Right ventricle myocardium superior (tissue), 1 donor: Measurements from ENCODE around the gene PTPN7. TPM values are rescaled to one million over a fixed set of nuclear protein-coding genes. Genes with fewer than 3 reads are reported as not detected.
"Not testable (repeated sequence)": the region's sequence is repeated elsewhere in the genome, so short reads cannot be mapped to it uniquely, and the experiment has no call there.

Source experiments
- ATAC-seq: fragments of 200-7000 bp; cut with Tn5 transposase; one replicate; pipeline ENCODE4 v1.9.1; 2020; ENCODE audit warnings: mild to moderate bottlenecking; ENCODE audit not compliant: poor library complexity
- DNase-seq: peaks from one replicate; pipeline ENCODE4 v3.0.0-alpha.2; 2020
- intact Hi-C: fragments of 100-400 bp; cut with DNase I; formaldehyde crosslinking; loops from one replicate; pipeline ENCODE4 v1.11.2; 2022
- total RNA-seq: library from RNA; stranded (reverse); fragmentation: NEBNext Ultra II Directional; extraction: Animal tissue kit (Norgen Biotek cat#: 25700); gene quantifications from one replicate; pipeline ENCODE4 v1.2.1, GENCODE V29; 2021
- donor health status: DM: no; HTN: yes; CAD: no; lungs with severe emphysema.

Gene PTPN7
- total RNA-seq, 1 donor from 2014 or later: 0.27 TPM

GRCh38 chr1:202158810-202159533 lies 1.4 kb downstream of the PTPN7 start:
- intact Hi-C loops: no loop called here
- ATAC-seq (no peak), DNase-seq (no peak)

GRCh38 chr1:202157945-202158344 lies 2.5 kb downstream of the PTPN7 start:
- intact Hi-C loops: no loop called here
- no peak for ATAC-seq

GRCh38 chr1:202156590-202156989 lies 3.8 kb downstream of the PTPN7 start:
- ATAC-seq (no peak), DNase-seq (no peak)
- intact Hi-C loops: no loop called here

More at GRCh38 chr1:202157945-202158344, 2.5 kb downstream of the PTPN7 start:
- no peak for DNase-seq

- intact Hi-C loops: no loop called here
- peak; percentile 76 for DNase-seq
- ATAC-seq: peak; percentile 21
Measured at GRCh38 chr1:202155478-202156021, 4.9 kb downstream of the PTPN7 start.

- peak; percentile 56 for ATAC-seq
- intact Hi-C loops: no loop called here
Measured at GRCh38 chr1:202154766-202155477, 5.5 kb downstream of the PTPN7 start.

GRCh38 chr1:202154148-202154765 lies 6.1 kb downstream of the PTPN7 start:
- no peak for DNase-seq
- ATAC-seq: no peak
- intact Hi-C loops: no loop called here

More at GRCh38 chr1:202154766-202155477, 5.5 kb downstream of the PTPN7 start:
- DNase-seq: no peak

GRCh38 chr1:202153284-202153683 lies 7.1 kb downstream of the PTPN7 start:
- no peak for ATAC-seq
- intact Hi-C loops: no loop called here
- DNase-seq: no peak

GRCh38 chr1:202152399-202152798 lies 8.0 kb downstream of the PTPN7 start:
- DNase-seq (no peak), ATAC-seq (no peak)
- intact Hi-C loops: no loop called here

GRCh38 chr1:202151045-202151444 lies 9.4 kb downstream of the PTPN7 start:
- DNase-seq: no peak
- ATAC-seq: no peak
- intact Hi-C loops: no loop called here

GRCh38 chr1:202150602-202151001 lies 9.8 kb downstream of the PTPN7 start:
- no peak for ATAC-seq
- intact Hi-C loops: no loop called here
- no peak for DNase-seq

- DNase-seq: no peak
- no peak for ATAC-seq
- intact Hi-C loops: no loop called here
Measured at GRCh38 chr1:202150187-202150586, 10.2 kb downstream of the PTPN7 start.

GRCh38 chr1:202149566-202149965 lies 10.8 kb downstream of the PTPN7 start:
- ATAC-seq: no peak
- intact Hi-C loops: no loop called here
- DNase-seq: no peak

- ATAC-seq (no peak), DNase-seq (no peak)
- intact Hi-C loops: no loop called here
Measured at GRCh38 chr1:202148391-202148790, 12.0 kb downstream of the PTPN7 start.

GRCh38 chr1:202146993-202147392 lies 13.4 kb downstream of the PTPN7 start:
- ATAC-seq: no peak
- intact Hi-C loops: no loop called here
- DNase-seq: no peak

- intact Hi-C loops: no loop called here
- no peak for ATAC-seq
- DNase-seq: no peak
Measured at GRCh38 chr1:202146279-202146678, 14.1 kb downstream of the PTPN7 start.

GRCh38 chr1:202145744-202146140 lies 14.7 kb downstream of the PTPN7 start:
- DNase-seq, ATAC-seq, intact Hi-C loops: not testable (repeated sequence)

- DNase-seq (no peak), ATAC-seq (peak; percentile 11)
- intact Hi-C loops: no loop called here
Measured at GRCh38 chr1:202145068-202145743, 15.2 kb downstream of the PTPN7 start.

GRCh38 chr1:202144402-202145067 lies 15.9 kb downstream of the PTPN7 start, which contains the start of gene ARL8A:
TSS of gene ARL8A (minus strand) at chr1:202144737. CDS start at chr1:202144572, 165 bp downstream.
- ATAC-seq: peak; percentile 88
- intact Hi-C loops: no loop called here

More at GRCh38 chr1:202144402-202145067, 15.9 kb downstream of the PTPN7 start, which contains the start of gene ARL8A:
- DNase-seq: peak; percentile 86
